Kidney (tissue), 14 donors: Measurements from ENCODE around the gene SYT13. TPM values are rescaled to one million over a fixed set of nuclear protein-coding genes. Genes with fewer than 3 reads are reported as not detected.

Experiments
- DNase-seq, 5 donors: peaks; one replicate each; pipeline ENCODE4 v3.0.0-alpha.2; 2013 to 2020
- FAIRE-seq: peaks from 2 replicates; lab custom pipeline; 2012; peaks lifted over from hg19 to GRCh38; lab: Jason Lieb, UNC
- H3K27ac ChIP-seq, 2 donors: one replicate each; pipeline ENCODE4 v1.7.0; 2013; ENCODE audit warnings: low read depth in 2 of 2, low read length in 2 of 2, inconsistent platforms in 1 of 2
- H3K27me3 ChIP-seq: one replicate; pipeline ENCODE4 v1.7.1; 2013; ENCODE audit warnings: low read length, inconsistent platforms; ENCODE audit not compliant: control insufficient read depth, insufficient read depth
- H3K36me3 ChIP-seq, 3 donors: one replicate each; pipeline versions ENCODE4 v1.7.0 to v1.7.1; 2013; ENCODE audit warnings: low read length in 3 of 3, control low read depth in 1 of 3, inconsistent platforms in 1 of 3; ENCODE audit not compliant: insufficient read depth in 3 of 3, control insufficient read depth in 2 of 3
- H3K4me1 ChIP-seq, 3 donors: one replicate each; pipeline versions ENCODE4 v1.7.0 to v1.7.1; 2013; ENCODE audit warnings: low read length in 3 of 3, inconsistent platforms in 1 of 3, low read depth in 1 of 3; ENCODE audit not compliant: control insufficient read depth in 2 of 3, insufficient read depth in 2 of 3
- H3K4me3 ChIP-seq, 3 donors: one replicate each; pipeline versions ENCODE4 v1.7.0 to v1.8.1; 2013; ENCODE audit warnings: low read length in 3 of 3, control low read depth in 1 of 3, inconsistent platforms in 1 of 3
- H3K9ac ChIP-seq, 3 donors: one replicate each; pipeline versions ENCODE4 v1.7.0 to v1.7.1; 2013; ENCODE audit warnings: low read length in 3 of 3, control low read depth in 1 of 3, inconsistent platforms in 1 of 3
- H3K9me3 ChIP-seq, 3 donors: one replicate each; pipeline versions ENCODE4 v1.7.0 to v1.7.1; 2013; ENCODE audit warnings: low read length in 3 of 3, control low read depth in 1 of 3, inconsistent platforms in 1 of 3; ENCODE audit not compliant: control insufficient read depth in 2 of 3, insufficient read depth in 1 of 3
- intact Hi-C: fragments of 100-400 bp; cut with DNase I; formaldehyde crosslinking; loops from one replicate; pipeline ENCODE4 v1.11.1; 2022
- polyA plus RNA-seq: library from polyadenylated mRNA; stranded (reverse); fragments of 350-450 nt; fragmentation: Illumina TruSeq; extraction: RNeasy Lipid Tissue Mini Kit (QIAGEN cat#74804); gene quantifications from one replicate; pipeline ENCODE4 v1.2.3, GENCODE V29; 2014; ENCODE audit warnings: low read depth, low replicate concordance; ENCODE audit not compliant: insufficient read depth
- total RNA-seq: library from RNA; stranded (reverse); fragmentation: NEBNext Ultra II Directional; extraction: Animal tissue kit (Norgen Biotek cat#: 25700); gene quantifications from one replicate; pipeline ENCODE4 v1.2.1, GENCODE V29; 2021
- TF ChIP-seq, protein P1 (sequence below): IDR thresholded peaks from 3 replicates; pipeline ENCODE4 v1.5.1; 2012; ENCODE audit warnings: mild to moderate bottlenecking, moderate library complexity, borderline replicate concordance; ENCODE audit not compliant: insufficient read depth; ENCODE audit errors: extremely low read depth
- donor health status: control.
- donor health status: control.
- donor health status: control.
- donor health status: control.
- donor health status: control.
- donor health status: DM: yes; HTN: yes; CAD: no.
- donor health status: Normal renal cell carcinoma (clear cell type).

Gene SYT13
- total and polyA plus RNA-seq, 2 donors from 2014 or later = 6.8 to 16.4 TPM

DNA sequence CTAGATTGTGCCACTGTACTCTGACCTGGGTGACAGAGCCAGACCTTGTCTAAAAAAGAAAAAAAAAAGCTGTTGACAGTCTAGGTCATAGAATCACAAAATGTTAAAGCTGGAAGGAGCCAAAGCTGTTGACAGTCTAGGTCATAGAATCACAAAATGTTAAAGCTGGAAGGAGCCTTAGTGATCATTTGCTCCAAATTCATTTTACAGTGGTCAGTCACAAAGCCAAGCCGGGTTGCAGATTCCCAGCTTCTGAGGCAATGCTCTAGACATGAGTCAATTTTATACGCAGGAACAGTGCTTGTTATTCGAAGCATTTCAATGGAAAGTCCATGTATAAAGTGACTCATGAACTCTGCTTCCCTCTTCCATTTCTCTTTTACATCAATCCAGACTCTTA, 47.4 kb downstream of the SYT13 start:
- no peak overlapping the region for H3K9ac ChIP-seq
- H3K36me3 ChIP-seq = no peaks in the 10 kb centered on the region
- H3K27me3 ChIP-seq = no peaks in the 10 kb centered on the region
- intact Hi-C loops = no loop called here
- TF ChIP-seq, protein P1, sequence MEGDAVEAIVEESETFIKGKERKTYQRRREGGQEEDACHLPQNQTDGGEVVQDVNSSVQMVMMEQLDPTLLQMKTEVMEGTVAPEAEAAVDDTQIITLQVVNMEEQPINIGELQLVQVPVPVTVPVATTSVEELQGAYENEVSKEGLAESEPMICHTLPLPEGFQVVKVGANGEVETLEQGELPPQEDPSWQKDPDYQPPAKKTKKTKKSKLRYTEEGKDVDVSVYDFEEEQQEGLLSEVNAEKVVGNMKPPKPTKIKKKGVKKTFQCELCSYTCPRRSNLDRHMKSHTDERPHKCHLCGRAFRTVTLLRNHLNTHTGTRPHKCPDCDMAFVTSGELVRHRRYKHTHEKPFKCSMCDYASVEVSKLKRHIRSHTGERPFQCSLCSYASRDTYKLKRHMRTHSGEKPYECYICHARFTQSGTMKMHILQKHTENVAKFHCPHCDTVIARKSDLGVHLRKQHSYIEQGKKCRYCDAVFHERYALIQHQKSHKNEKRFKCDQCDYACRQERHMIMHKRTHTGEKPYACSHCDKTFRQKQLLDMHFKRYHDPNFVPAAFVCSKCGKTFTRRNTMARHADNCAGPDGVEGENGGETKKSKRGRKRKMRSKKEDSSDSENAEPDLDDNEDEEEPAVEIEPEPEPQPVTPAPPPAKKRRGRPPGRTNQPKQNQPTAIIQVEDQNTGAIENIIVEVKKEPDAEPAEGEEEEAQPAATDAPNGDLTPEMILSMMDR = no peak
- no peaks in the 10 kb centered on the region for H3K4me1 ChIP-seq
- DNase-seq (no peak), FAIRE-seq (no peak)
- no peak overlapping the region for H3K4me3 ChIP-seq
- no peak overlapping the region for H3K27ac ChIP-seq
- H3K9me3 ChIP-seq = no peaks in the 10 kb centered on the region

DNA sequence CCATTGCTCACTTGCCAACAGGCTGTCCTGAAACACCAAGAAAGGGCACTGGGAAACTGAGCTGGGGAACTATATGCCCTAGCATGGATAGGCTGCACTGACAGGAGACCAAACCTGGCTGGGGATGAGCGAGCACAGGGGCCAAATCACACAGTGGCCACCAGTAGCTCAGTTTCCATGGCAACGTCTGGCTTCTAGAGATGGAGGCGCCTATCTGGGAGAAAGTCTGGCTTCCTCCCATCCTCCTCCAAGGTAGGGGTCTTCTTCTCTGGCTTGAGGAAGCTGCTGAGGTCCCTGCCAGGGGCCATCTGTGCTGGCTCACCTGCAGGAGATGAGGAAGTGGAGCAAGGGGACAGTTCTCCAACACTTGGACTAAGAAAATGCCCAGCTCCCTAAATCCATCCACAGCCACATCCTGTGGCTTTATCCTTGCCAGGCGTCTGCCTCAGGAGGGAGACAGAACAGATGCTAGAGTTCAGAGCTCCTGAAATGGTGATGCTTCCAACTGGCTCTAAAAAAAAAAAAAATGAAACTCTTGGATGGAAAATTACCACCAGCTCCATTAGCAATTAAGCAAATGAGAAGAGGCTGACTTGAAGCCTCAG, 48.3 kb downstream of the SYT13 start:
- H3K27me3 ChIP-seq = no peaks in the 10 kb centered on the region
- no peak overlapping the region for H3K27ac ChIP-seq
- no peak overlapping the region for H3K9ac ChIP-seq
- FAIRE-seq (no peak), DNase-seq (no peak)
- H3K9me3 ChIP-seq = no peaks in the 10 kb centered on the region
- H3K4me3 ChIP-seq = no peak overlapping the region
- TF ChIP-seq, protein P1 = no peak
- H3K36me3 ChIP-seq = no peaks in the 10 kb centered on the region
- H3K4me1 ChIP-seq = no peaks in the 10 kb centered on the region
- intact Hi-C loops = no loop called here

DNA sequence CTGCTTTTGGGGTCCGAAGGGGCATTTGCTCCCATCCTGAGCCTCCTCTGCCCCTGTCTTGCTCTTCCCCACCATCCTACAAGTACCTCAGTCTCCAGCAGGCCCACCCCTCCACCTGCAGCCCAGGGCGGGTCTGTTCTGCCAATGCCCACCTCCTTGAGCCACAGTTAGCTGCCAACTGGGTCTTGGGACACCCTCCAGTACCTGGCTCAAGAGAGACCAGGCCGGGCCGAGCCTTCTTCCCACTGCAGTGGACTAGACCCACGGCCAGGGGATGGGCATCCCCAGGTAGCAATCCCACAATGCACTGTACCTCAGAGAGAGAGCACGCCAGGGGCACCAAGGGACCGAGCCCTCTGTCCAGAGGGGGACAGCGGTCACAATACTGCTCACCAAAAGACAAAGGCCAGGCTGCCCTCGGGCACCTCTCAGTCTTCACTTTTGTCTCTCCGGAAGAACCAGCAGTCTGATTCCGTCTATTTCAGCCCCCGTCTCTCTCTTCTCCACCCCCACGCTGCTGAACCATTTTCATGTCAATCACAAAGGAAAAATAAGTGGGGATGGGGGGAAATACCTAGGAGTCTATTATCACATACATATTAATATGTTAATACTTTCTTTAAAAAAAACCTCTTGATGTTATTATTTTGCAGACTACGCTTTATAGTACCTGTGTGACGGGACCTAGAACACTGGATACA, 51.7 kb downstream of the SYT13 start:
- no peak for DNase-seq
- FAIRE-seq = no peak
- Histone ChIP-seq H3K27ac (no peak overlapping the region), H3K27me3 (no peaks in the 10 kb centered on the region), H3K36me3 (no peaks in the 10 kb centered on the region), H3K9ac (no peak overlapping the region), H3K4me3 (no peak overlapping the region), H3K4me1 (no peaks in the 10 kb centered on the region), H3K9me3 (no peaks in the 10 kb centered on the region)
- intact Hi-C loops = no loop called here
- TF ChIP-seq, protein P1 = no peak

DNA sequence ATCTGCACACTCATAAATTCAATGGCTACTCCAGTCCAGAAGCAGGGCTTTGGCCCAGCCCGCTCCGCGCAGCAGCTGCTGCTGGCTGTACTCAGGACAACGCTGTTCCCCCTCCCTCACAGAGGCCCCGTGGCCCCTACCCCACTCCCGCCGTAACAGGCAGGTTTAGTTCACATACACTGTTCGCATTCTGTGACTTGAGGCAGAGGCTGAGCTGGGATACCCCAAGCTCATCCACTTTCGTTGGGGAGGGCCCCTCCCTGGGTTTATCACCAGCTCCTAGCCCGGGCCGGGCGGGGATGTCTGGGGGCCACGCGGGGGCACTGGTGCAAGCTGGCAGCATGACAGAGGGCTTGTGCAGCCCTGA, 52.4 kb downstream of the SYT13 start:
- Histone ChIP-seq H3K27me3 (no peaks in the 10 kb centered on the region), H3K36me3 (no peaks in the 10 kb centered on the region), H3K4me3 (no peak overlapping the region), H3K27ac (no peak overlapping the region), H3K4me1 (no peaks in the 10 kb centered on the region), H3K9me3 (no peaks in the 10 kb centered on the region), H3K9ac (no peak overlapping the region)
- TF ChIP-seq, protein P1 = no peak
- intact Hi-C loops = no loop called here
- no peak for DNase-seq
- no peak for FAIRE-seq
